Neutrophil (primary cell): ENCODE measurements around the gene SPATA21.

Experiments used
- H3K27ac ChIP-seq: fragments of 200-600 bp; sonication (generic); 2 replicates; pipeline ENCODE4 v1.5.1; 2016; ENCODE audit warnings: mild to moderate bottlenecking, moderate library complexity
- H3K27me3 ChIP-seq: fragments of 200-600 bp; sonication (generic); 2 replicates; pipeline ENCODE4 v1.6.0; 2016; ENCODE audit warnings: mild to moderate bottlenecking
- H3K36me3 ChIP-seq: fragments of 200-600 bp; sonication (generic); 2 replicates; pipeline ENCODE4 v1.5.1; 2017
- H3K4me1 ChIP-seq, 2 experiments: fragments of 200-600 bp in 1 of 2; sonication (generic) in 1 of 2; 1 replicate in 1 of 2; 2 replicates in 1 of 2; pipeline versions ENCODE4 v1.5.1 to v1.6.1; 2013 to 2016; ENCODE audit warnings: low read depth in 1 of 2, low read length in 1 of 2, mild to moderate bottlenecking in 1 of 2, moderate library complexity in 1 of 2; ENCODE audit not compliant: control insufficient read depth in 1 of 2, insufficient read depth in 1 of 2
- H3K4me3 ChIP-seq, 2 experiments: fragments of 200-600 bp in 1 of 2; sonication (generic) in 1 of 2; 1 replicate in 1 of 2; 2 replicates in 1 of 2; pipeline ENCODE4 v1.5.1; 2013 to 2016; ENCODE audit warnings: low read depth in 1 of 2, low read length in 1 of 2, mild to moderate bottlenecking in 1 of 2, moderate library complexity in 1 of 2
- H3K9me3 ChIP-seq: fragments of 200-600 bp; sonication (generic); 2 replicates; pipeline ENCODE4 v1.5.1; 2016
- TF ChIP-seq, protein P1 (sequence below): fragments of 200-600 bp; sonication (generic); IDR thresholded peaks from 2 replicates; pipeline ENCODE4 v1.5.1; 2016; ENCODE audit warnings: antibody characterized with exemption

The SPATA21 gene

DNA sequence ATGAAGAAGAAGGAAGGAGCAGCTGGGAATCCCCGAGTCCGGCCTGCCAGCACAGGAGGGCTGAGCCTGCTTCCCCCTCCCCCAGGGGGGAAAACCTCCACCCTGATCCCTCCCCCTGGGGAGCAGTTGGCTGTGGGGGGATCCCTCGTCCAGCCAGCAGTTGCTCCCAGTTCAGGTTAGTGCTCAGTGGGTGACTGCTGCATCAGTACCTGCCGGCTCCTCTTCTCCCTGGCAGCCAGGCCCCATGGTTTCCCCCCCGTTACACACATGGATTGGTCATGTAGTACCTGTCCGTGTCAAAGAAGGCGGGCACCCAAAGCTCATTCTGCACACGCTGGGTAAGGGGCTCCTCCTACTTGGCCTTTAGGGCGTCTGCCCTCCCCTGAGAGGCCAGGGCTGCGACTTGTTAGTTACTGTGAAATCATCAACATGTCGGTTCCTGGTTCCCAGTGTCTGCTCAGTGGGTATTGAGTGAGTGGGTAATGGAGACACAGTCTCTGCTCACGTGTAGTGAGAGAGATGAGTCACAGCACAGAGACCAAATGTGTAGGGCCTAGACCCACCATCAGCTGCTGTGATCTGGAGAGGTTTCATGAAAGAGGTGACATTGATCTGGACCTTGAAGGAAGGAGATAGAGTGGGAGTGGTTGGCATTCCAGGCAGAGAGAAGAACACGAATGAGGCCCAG, 14.8 kb upstream of the SPATA21 start:
- H3K27me3 ChIP-seq = no peaks in the 10 kb centered on the region
- H3K36me3 ChIP-seq = peaks cover 100% of the 10 kb centered on the region
- H3K27ac ChIP-seq = no peak overlapping the region

DNA sequence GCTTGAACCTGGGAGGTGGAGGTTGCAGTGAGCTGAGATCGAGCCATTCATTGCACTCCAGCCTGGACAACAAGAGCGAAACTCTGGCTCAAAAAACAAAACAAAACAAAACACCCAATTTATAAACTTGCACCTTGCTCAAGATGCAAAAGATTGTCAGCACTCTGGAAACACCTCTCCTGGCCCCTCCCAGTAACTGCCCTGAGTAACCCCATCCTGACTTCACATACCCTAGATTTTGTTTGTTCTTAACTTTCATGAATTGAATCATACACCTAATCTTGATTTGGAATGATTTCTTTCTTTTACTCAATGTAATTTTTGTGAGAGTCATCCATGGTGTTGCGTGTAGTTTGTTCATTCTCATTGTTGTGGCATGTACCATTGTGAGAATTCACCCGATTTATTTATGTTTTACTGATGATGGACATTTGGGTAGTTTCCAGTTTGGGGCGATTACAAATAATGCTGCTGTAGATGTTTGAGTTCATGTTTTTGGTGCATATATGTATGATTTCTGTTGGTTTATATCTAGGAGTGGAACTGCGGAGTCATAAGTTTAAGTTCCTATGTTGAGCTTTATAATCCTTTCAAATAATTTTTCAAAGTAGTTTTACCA, 13.7 kb upstream of the SPATA21 start:
- H3K9me3 ChIP-seq = no peaks in the 10 kb centered on the region
- no peak overlapping the region for H3K4me3 ChIP-seq
- peaks cover 100% of the 10 kb centered on the region for H3K36me3 ChIP-seq
- no peak overlapping the region for H3K27ac ChIP-seq
- H3K4me1 ChIP-seq = no peaks in the 10 kb centered on the region
- H3K27me3 ChIP-seq = no peaks in the 10 kb centered on the region
- TF ChIP-seq, protein P1, sequence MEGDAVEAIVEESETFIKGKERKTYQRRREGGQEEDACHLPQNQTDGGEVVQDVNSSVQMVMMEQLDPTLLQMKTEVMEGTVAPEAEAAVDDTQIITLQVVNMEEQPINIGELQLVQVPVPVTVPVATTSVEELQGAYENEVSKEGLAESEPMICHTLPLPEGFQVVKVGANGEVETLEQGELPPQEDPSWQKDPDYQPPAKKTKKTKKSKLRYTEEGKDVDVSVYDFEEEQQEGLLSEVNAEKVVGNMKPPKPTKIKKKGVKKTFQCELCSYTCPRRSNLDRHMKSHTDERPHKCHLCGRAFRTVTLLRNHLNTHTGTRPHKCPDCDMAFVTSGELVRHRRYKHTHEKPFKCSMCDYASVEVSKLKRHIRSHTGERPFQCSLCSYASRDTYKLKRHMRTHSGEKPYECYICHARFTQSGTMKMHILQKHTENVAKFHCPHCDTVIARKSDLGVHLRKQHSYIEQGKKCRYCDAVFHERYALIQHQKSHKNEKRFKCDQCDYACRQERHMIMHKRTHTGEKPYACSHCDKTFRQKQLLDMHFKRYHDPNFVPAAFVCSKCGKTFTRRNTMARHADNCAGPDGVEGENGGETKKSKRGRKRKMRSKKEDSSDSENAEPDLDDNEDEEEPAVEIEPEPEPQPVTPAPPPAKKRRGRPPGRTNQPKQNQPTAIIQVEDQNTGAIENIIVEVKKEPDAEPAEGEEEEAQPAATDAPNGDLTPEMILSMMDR = no peak

More for the DNA sequence above, 14.8 kb upstream of the SPATA21 start:
- no peaks in the 10 kb centered on the region for H3K4me1 ChIP-seq
- TF ChIP-seq, protein P1 = no peak
- H3K4me3 ChIP-seq = no peak overlapping the region
- H3K9me3 ChIP-seq = no peaks in the 10 kb centered on the region

DNA sequence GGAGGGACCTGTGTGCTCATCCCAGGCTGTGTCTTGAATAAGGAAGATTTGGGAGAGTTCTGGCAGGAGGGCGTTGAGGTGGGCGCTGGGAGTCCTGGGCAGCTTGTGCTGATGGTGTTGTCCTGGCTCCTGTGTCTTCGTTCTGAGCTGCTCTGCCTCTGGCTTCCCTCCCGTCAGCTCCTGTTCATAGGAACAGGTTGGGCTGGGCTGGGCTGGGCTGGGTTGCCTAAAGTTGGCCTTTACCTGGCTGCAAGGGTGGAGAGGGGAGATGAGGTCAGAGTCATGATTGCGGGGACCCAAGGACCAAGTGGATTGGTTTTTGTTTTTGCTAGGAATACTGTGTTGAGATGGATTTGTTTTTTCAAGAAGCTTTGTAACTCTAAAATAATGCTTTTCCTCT, 12.4 kb upstream of the SPATA21 start:
- H3K4me3 ChIP-seq = no peak overlapping the region
- H3K36me3 ChIP-seq = peaks cover 100% of the 10 kb centered on the region
- no peaks in the 10 kb centered on the region for H3K9me3 ChIP-seq
- no peaks in the 10 kb centered on the region for H3K27me3 ChIP-seq
- H3K4me1 ChIP-seq = no peaks in the 10 kb centered on the region
- TF ChIP-seq, protein P1 = no peak
- no peak overlapping the region for H3K27ac ChIP-seq

DNA sequence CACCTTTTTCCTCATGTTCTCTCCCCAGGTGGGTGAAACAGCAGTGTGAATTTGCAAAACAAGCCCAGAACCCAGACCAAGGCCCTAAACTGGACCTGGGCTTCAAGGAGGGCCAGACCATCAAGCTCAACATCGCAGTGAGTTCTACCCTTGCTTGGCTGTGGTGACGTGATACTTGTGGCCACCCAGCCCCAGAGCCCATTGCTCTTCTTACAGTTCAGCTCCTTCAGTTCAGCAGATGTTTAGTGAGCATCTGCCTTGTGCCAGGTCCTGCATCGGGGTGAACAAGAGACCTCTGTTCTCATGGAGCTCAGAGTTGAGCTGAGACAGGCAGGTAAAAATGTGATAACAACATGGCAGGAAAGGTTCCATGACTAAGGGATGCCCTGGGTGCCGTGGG, 11.8 kb upstream of the SPATA21 start:
- TF ChIP-seq, protein P1 = no peak
- H3K27me3 ChIP-seq = no peaks in the 10 kb centered on the region
- H3K4me3 ChIP-seq = no peak overlapping the region
- H3K27ac ChIP-seq = no peak overlapping the region
- H3K4me1 ChIP-seq = no peaks in the 10 kb centered on the region
- H3K9me3 ChIP-seq = no peaks in the 10 kb centered on the region
- peaks cover 100% of the 10 kb centered on the region for H3K36me3 ChIP-seq

DNA sequence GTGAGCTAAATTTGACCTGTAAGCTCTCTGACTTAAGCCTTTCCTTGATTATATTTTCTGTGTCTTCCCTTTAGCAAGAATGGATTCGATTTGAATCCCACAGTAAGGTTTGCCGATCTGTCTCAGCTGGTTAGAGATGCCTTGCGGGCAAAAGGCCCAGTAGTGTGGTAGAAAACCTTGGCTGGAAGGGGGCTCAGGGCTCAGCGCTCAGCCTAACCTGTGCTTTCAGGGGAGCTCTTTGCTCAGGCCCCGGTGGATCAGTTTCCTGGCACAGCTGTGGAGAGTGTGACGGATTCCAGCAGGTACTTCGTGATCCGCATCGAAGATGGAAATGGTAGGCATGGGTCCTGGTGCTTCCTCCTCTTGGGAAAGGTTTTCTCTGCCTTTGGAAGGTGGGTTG, 10.4 kb upstream of the SPATA21 start:
- TF ChIP-seq, protein P1 = no peak
- Histone ChIP-seq H3K9me3 (no peaks in the 10 kb centered on the region), H3K4me3 (no peak overlapping the region), H3K36me3 (peaks cover 97% of the 10 kb centered on the region), H3K27me3 (no peaks in the 10 kb centered on the region), H3K4me1 (no peaks in the 10 kb centered on the region), H3K27ac (no peak overlapping the region)
